Panc1 (cell line): ENCODE measurements around the gene PLA2G2C. TPM values are rescaled to one million over a fixed set of nuclear protein-coding genes. Genes with fewer than 3 reads are reported as not detected.

Source experiments
- ATAC-seq: fragments of 200-7000 bp; cut with Tn5 transposase; 2 replicates; pipeline ENCODE4 v1.9.1; 2020; ENCODE audit warnings: mild to moderate bottlenecking, moderate library complexity
- BruUV-seq: library from RNA; stranded (reverse); fragments of 400-500 nt; replicated peaks from 2 replicates; lab custom pipeline; 2021; lab: Mats Ljungman, UMichigan
- CTCF ChIA-PET: fragments of 300-600 bp; sonication (Branson Sonifier 250); formaldehyde crosslinking; loops from one replicate; lab custom pipeline; 2022; ENCODE audit warnings: antibody characterized with exemption; lab: Charles Lee
- POLR2A ChIA-PET: fragments of 300-600 bp; sonication (Branson Sonifier 250); formaldehyde crosslinking; loops from one replicate; lab custom pipeline; 2022; ENCODE audit warnings: antibody characterized with exemption; lab: Charles Lee
- DNase-seq: peaks from one replicate; pipeline ENCODE4 v3.0.0-alpha.2; 2010; ENCODE audit warnings: low read depth, low spot score
- H3K27ac ChIP-seq: 2 replicates; pipeline ENCODE4 v1.5.1; 2011; ENCODE audit warnings: mild to moderate bottlenecking, low read length, inconsistent platforms
- H3K27me3 ChIP-seq: fragments of 200-500 bp; sonication (Bioruptor generic); 2 replicates; pipeline ENCODE4 v1.6.0; 2014; ENCODE audit warnings: low read length, inconsistent platforms; ENCODE audit not compliant: control insufficient read depth, insufficient read depth
- H3K36me3 ChIP-seq: fragments of 200-500 bp; sonication (Bioruptor generic); 2 replicates; pipeline ENCODE4 v1.5.1; 2014; ENCODE audit warnings: inconsistent platforms, mild to moderate bottlenecking, low read length, moderate library complexity; ENCODE audit not compliant: control insufficient read depth, insufficient read depth
- H3K4me1 ChIP-seq: 2 replicates; pipeline ENCODE4 v1.5.1; 2011; ENCODE audit warnings: inconsistent platforms, mild to moderate bottlenecking, low read length, moderate library complexity; ENCODE audit not compliant: control insufficient read depth, insufficient read depth
- H3K4me3 ChIP-seq, 2 experiments: 2 replicates each; pipeline ENCODE4 v1.5.1; 2011 to 2012; ENCODE audit warnings: low read depth in 2 of 2, low read length in 2 of 2, mild to moderate bottlenecking in 2 of 2, inconsistent platforms in 1 of 2, moderate library complexity in 1 of 2
- H3K9me3 ChIP-seq: fragments of 200-500 bp; sonication (Bioruptor generic); 2 replicates; pipeline ENCODE4 v1.5.1; 2014; ENCODE audit warnings: low read depth, mild to moderate bottlenecking, inconsistent platforms, low read length, moderate library complexity; ENCODE audit not compliant: control insufficient read depth, insufficient read depth
- POLR2AphosphoS5 ChIP-seq: IDR thresholded peaks from 2 replicates; pipeline ENCODE4 v1.6.1; 2012; ENCODE audit warnings: mild to moderate bottlenecking, low read depth, low read length, moderate library complexity
- REST ChIP-seq, 2 experiments: IDR thresholded peaks; 2 replicates each; pipeline ENCODE4 v1.6.1; 2011 to 2012; ENCODE audit warnings: low read depth in 2 of 2, control low read depth in 1 of 2, low read length in 1 of 2, mild to moderate bottlenecking in 1 of 2, moderate library complexity in 1 of 2; ENCODE audit not compliant: insufficient read depth in 1 of 2
- SIN3A ChIP-seq: IDR thresholded peaks from 2 replicates; pipeline ENCODE4 v1.6.1; 2012; ENCODE audit warnings: low read depth, mild to moderate bottlenecking, low read length, moderate library complexity, borderline replicate concordance; ENCODE audit not compliant: insufficient read depth
- TCF7L2 ChIP-seq: IDR thresholded peaks from 2 replicates; pipeline ENCODE4 v1.6.1; 2011; ENCODE audit warnings: mild to moderate bottlenecking, low read depth, low read length, inconsistent platforms
- in situ Hi-C: cut with HindIII; loops from 2 replicates; pipeline ENCODE4 v1.10.0; 2016; ENCODE audit warnings: low sequenced_read_pairs, low pct_unique_long_range_greater_than_20kb
- intact Hi-C: fragments of 100-400 bp; cut with micrococcal nuclease; formaldehyde crosslinking; loops from one replicate; pipeline ENCODE4 v1.10.0; 2022; ENCODE audit not compliant: unreplicated experiment
- total RNA-seq: library from RNA; stranded (reverse); gene quantifications from one replicate; pipeline ENCODE4 v1.2.1, GENCODE V29; 2021; ENCODE audit not compliant: unreplicated experiment
- TF ChIP-seq, protein P1 (sequence below): fragments of 450-650 bp; IDR thresholded peaks from 2 replicates; pipeline ENCODE4 v1.5.1; 2017; ENCODE audit warnings: mild to moderate bottlenecking

PLA2G2C gene
- total RNA-seq, 1 experiment from 2014 or later, result not detected

- Histone ChIP-seq H3K4me3 (no peak overlapping the region), H3K27me3 (peaks cover 20% of the 10 kb centered on the region), H3K4me1 (no peaks in the 10 kb centered on the region), H3K36me3 (no peaks in the 10 kb centered on the region), H3K9me3 (no peaks in the 10 kb centered on the region), H3K27ac (no peak overlapping the region)
- TF ChIP-seq TCF7L2, result no peak
- TF ChIP-seq, protein P1, sequence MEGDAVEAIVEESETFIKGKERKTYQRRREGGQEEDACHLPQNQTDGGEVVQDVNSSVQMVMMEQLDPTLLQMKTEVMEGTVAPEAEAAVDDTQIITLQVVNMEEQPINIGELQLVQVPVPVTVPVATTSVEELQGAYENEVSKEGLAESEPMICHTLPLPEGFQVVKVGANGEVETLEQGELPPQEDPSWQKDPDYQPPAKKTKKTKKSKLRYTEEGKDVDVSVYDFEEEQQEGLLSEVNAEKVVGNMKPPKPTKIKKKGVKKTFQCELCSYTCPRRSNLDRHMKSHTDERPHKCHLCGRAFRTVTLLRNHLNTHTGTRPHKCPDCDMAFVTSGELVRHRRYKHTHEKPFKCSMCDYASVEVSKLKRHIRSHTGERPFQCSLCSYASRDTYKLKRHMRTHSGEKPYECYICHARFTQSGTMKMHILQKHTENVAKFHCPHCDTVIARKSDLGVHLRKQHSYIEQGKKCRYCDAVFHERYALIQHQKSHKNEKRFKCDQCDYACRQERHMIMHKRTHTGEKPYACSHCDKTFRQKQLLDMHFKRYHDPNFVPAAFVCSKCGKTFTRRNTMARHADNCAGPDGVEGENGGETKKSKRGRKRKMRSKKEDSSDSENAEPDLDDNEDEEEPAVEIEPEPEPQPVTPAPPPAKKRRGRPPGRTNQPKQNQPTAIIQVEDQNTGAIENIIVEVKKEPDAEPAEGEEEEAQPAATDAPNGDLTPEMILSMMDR, result peak; percentile 92
- POLR2A ChIA-PET, result no interaction called here
- CTCF ChIA-PET, result interaction anchor here (1.0 kb wide), 1 partner anchor 29 kb away, joined by 5 read pairs; no protein-coding TSS in a partner anchor
- in situ Hi-C loops, result no loop called here
- peak; percentile 35 for DNase-seq
- no TSS peak for BruUV-seq
- intact Hi-C loops, result loop anchor here (2.0 to 5.0 kb wide), 2 partner anchors 94 to 278 kb away; no protein-coding TSS in a partner anchor
- peak; percentile 79 for ATAC-seq
Observed at GRCh38 chr1:20194757-20195461, 8.6 kb upstream of the PLA2G2C start.

DNA sequence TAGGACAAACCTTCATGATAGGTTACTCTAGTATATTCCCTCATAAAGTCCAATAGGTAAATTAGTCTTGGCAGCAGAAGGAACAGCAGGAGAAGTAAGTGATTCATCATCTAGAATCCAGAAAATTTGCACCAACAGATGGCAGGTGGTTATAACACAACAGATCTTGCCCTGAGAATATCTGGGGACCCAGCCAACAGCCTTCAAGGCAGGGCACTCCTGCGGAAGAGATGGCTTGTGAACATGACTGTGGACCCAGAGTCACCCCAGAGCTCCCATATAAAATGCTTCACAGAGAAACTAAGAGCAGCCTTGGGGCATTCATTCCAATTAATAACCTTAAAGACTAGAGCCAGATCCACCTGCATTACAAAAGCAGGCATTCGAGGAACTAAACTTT lies 7.9 kb upstream of the PLA2G2C start:
- in situ Hi-C loops (no loop called here), intact Hi-C loops (loop anchor here (2.0 kb wide), 1 partner anchor 93 kb away; no protein-coding TSS in a partner anchor)
- Histone ChIP-seq H3K4me3 (no peak overlapping the region), H3K27ac (no peak overlapping the region), H3K36me3 (no peaks in the 10 kb centered on the region), H3K27me3 (peaks cover 24% of the 10 kb centered on the region), H3K9me3 (no peaks in the 10 kb centered on the region), H3K4me1 (no peaks in the 10 kb centered on the region)
- CTCF ChIA-PET, result interaction anchor here (0.6 kb wide), 1 partner anchor 14 kb away, joined by 3 read pairs; no protein-coding TSS in a partner anchor
- POLR2A ChIA-PET, result no interaction called here
- BruUV-seq, result no TSS peak
- ATAC-seq, result no peak
- DNase-seq, result no peak
- TF ChIP-seq TCF7L2 (no peak), SIN3A (no peak), REST (IDR thresholded peaks at IDR 0.05; ENCODE audit: insufficient read depth in 1 of 2, low read depth in 2 of 2, low read length in 1 of 2) (no peak), POLR2AphosphoS5 (no peak)
- TF ChIP-seq, protein P1, result no peak
